ENCODE results near the gene ST6GALNAC2. TPM values are rescaled to one million over a fixed set of nuclear protein-coding genes. Genes with fewer than 3 reads are reported as not detected.

The ST6GALNAC2 gene
- total RNA-seq, 4 donors from 2014 or later: 15.2 to 39.9 (median 29.5) TPM

DNA sequence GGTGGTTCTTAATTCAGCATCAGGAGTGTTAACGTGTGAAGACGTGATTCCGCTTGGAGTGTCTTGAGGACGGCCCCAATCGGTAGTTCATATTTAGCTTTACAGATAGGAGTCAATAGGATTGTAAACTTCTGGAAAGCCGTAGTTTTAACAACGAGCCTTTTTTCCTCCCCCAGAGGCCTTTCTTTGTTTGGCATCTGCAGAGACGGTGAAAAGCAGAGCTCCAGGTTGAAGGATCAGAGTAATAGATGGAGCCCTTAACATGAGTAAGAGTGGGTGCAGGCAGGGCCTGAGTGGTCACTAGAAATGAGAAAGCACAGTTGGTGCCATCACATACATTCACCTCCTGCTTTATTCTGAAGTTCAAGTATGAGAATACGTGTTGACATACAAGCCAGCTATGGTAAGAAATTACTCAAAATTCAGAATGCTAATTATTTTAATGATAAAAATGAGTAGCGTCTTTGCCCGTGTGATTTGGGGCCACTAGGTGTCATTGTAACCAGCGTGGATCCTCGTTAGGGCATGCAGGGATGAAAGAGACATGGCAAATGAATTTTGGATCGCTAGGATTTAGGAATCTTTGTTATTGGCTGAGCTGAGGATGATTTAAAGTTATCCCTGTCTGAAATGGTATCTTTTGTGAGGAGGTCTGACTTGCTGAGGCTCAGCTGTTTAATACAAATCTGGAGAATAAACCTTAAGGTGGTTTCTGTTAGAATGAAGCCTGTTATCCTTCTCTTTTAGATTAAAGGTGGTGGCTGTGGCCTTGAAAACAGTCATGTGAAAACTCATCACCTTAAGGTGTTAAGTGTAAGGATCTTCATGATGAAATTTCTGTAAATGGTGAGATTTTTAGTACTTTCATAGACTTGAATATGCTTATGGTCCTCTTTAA is 27.2 kb downstream of the ST6GALNAC2 start:
- intact Hi-C loops (cut with DNase I): no loop called here
- Histone ChIP-seq H3K9me3 (no peaks in the 10 kb centered on the region), H3K27me3 (no peaks in the 10 kb centered on the region), H3K4me1 (peaks cover 15 to 78% (median 50%) of the 10 kb centered on the region in 3 donors), H3K27ac (peak overlapping the region; percentile 93 to 95 (median 94)), H3K4me3 (peak overlapping the region; percentile 71 to 82 (median 79)), H3K36me3 (peaks cover 0 to 13% (median 7%) of the 10 kb centered on the region in 3 donors)
- WGBS, 2 donors: 0 to 1% methylated on average over 11 to 12 of the region's 14 CpGs
- TF ChIP-seq, protein P1, sequence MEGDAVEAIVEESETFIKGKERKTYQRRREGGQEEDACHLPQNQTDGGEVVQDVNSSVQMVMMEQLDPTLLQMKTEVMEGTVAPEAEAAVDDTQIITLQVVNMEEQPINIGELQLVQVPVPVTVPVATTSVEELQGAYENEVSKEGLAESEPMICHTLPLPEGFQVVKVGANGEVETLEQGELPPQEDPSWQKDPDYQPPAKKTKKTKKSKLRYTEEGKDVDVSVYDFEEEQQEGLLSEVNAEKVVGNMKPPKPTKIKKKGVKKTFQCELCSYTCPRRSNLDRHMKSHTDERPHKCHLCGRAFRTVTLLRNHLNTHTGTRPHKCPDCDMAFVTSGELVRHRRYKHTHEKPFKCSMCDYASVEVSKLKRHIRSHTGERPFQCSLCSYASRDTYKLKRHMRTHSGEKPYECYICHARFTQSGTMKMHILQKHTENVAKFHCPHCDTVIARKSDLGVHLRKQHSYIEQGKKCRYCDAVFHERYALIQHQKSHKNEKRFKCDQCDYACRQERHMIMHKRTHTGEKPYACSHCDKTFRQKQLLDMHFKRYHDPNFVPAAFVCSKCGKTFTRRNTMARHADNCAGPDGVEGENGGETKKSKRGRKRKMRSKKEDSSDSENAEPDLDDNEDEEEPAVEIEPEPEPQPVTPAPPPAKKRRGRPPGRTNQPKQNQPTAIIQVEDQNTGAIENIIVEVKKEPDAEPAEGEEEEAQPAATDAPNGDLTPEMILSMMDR (IDR thresholded peaks at IDR 0.05): peak; percentile 17 to 60 (median 41)
- TF ChIP-seq POLR2A (IDR thresholded peaks at IDR 0.05): no peak
- DNase-seq: no peak

DNA sequence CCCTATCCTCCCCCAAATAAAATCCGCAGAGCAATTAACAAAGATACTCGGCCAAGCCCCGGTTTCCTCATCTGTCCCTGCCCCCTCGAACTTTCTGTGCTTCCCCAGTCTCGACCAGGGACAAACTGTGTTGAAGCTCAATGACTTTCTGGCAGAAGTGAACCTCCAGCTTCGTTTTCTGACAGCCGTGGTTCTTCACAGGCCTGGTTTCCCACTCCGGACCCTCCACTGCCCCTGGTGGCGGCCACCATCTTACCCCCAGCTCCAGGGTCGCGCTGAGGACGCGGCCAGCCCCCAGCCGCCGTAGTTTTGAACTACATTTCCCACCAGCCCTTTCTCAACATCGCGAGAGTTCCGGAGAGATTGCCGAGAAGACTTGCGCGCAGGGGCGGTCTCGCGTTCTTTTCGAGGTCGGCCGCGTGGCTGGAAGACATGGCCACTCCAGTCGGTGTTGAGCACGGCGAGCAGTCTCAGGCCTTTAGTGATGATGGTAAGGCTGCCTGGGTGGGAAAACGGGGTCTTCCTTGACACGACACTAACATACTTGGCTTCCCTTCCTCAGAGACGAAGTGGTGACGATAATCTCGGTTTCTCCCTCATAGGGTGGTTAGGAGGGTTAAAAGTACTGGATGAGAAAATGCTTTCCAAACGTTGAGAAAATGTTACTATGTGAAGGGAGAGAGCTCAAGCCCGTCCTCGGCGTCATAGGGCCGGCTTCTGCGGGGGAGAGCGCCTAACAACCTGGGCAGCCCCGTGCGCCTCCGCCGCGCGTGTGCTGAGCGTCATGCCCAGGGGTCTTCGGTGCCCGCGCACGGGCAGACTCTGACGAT is 28.1 kb downstream of the ST6GALNAC2 start:
- no peaks in the 10 kb centered on the region for H3K27me3 ChIP-seq
- H3K4me1 ChIP-seq: peaks cover 15 to 75% (median 46%) of the 10 kb centered on the region in 3 donors
- peak overlapping the region; percentile 71 to 82 (median 79) for H3K4me3 ChIP-seq
- TF ChIP-seq, protein P1 (IDR thresholded peaks at IDR 0.05): peak; percentile 27 to 80 (median 66)
- peak in 3 of 4 donors; percentile 51 to 86 (median 66) for TF ChIP-seq POLR2A (IDR thresholded peaks at IDR 0.05)
- WGBS, 2 donors: 0% methylated on average over 9 to 35 of the region's 55 CpGs
- intact Hi-C loops (cut with DNase I): no loop called here
- H3K27ac ChIP-seq: peak overlapping the region; percentile 93 to 95 (median 94)
- peaks cover 0 to 15% (median 5%) of the 10 kb centered on the region in 3 donors for H3K36me3 ChIP-seq
- no peaks in the 10 kb centered on the region for H3K9me3 ChIP-seq
- peak; percentile 73 for DNase-seq

DNA sequence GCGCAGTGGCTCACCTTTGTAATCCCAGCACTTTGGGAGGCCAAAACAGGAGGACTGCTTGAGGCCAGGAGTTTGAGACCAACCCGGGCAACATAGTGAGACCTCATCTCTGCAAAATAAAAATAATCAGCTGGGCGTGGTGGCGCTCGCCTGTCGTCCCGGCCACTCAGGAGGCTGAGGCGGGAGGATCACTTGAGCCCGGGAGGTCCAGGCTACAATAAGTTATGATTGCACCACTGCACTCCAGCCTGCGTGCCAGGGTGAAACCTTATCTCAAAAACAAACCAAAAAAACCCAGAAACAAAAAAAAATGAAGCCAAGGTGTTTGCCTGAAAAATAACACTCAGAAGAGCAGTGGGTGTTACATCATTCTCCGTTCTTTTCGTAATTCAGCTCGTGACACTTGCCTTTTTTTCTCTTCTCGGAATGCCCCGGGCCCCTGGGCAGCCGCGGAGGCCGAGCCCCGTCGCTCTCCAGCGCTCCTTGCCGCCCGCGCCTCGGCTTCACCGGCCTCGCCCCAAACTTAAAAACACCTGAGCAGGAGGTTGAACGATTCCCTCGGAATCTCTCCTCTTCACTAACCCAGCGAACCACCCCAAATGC is 28.8 kb downstream of the ST6GALNAC2 start:
- Histone ChIP-seq H3K27ac (peak overlapping the region; percentile 93 to 95 (median 94)), H3K9me3 (no peaks in the 10 kb centered on the region), H3K36me3 (peaks cover 0 to 12% (median 3%) of the 10 kb centered on the region in 3 donors), H3K27me3 (no peaks in the 10 kb centered on the region), H3K4me1 (peaks cover 15 to 69% (median 42%) of the 10 kb centered on the region in 3 donors), H3K4me3 (peak overlapping the region; percentile 71 to 82 (median 79))
- no peak for TF ChIP-seq POLR2A (IDR thresholded peaks at IDR 0.05)
- TF ChIP-seq, protein P1 (IDR thresholded peaks at IDR 0.05): no peak
- 11 to 26% methylated on average over 18 to 30 of the region's 30 CpGs for WGBS, 2 donors
- intact Hi-C loops (cut with DNase I): no loop called here
- no peak for DNase-seq

DNA sequence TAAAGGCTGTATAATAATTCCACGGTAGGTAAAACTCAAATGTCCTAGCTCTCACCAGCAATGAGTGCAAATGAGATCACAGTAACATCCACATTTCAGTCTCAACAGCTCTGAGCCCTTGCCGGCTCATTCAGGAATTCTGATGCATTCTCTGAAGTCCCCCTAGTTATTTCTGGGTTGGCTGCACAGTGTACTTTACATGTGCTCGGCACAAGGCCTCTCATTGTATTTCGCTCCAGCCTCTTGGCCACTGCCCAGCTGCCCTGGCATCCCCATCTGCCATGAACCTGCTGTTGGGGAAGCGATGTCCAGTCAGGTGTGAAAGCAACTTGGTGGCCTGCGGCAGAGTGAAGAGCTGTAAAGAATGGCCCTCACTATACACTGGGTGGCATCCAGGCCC is 31.5 kb downstream of the ST6GALNAC2 start:
- no peak for DNase-seq
- 69 to 72% methylated on average over 5 to 6 of the region's 6 CpGs for WGBS, 2 donors
- no peak overlapping the region for H3K4me3 ChIP-seq
- no peaks in the 10 kb centered on the region for H3K27me3 ChIP-seq
- H3K27ac ChIP-seq: no peak overlapping the region
- H3K4me1 ChIP-seq: peaks cover 17 to 69% (median 35%) of the 10 kb centered on the region in 3 donors
- intact Hi-C loops (cut with DNase I): no loop called here
- no peak for TF ChIP-seq POLR2A (IDR thresholded peaks at IDR 0.05)
- TF ChIP-seq, protein P1 (IDR thresholded peaks at IDR 0.05): no peak
- peaks cover 0 to 5% (median 0%) of the 10 kb centered on the region in 3 donors for H3K36me3 ChIP-seq
- no peaks in the 10 kb centered on the region for H3K9me3 ChIP-seq
